Measurements from ENCODE around the gene SLC4A1AP.

GRCh38 chr2:27714851-27715291 lies 51.2 kb downstream of the SLC4A1AP start:
- TF ChIP-seq CTCF (IDR thresholded peaks at IDR 0.05) = no peak
- TF ChIP-seq PHF8 (IDR thresholded peaks at IDR 0.05; ENCODE audit: borderline replicate concordance, low read depth) = no peak
- no peak for TF ChIP-seq NR3C1 (IDR thresholded peaks at IDR 0.05)
- TF ChIP-seq, protein P1, sequence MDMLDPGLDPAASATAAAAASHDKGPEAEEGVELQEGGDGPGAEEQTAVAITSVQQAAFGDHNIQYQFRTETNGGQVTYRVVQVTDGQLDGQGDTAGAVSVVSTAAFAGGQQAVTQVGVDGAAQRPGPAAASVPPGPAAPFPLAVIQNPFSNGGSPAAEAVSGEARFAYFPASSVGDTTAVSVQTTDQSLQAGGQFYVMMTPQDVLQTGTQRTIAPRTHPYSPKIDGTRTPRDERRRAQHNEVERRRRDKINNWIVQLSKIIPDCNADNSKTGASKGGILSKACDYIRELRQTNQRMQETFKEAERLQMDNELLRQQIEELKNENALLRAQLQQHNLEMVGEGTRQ (IDR thresholded peaks at IDR 0.05) = no peak
- TF ChIP-seq CEBPB (IDR thresholded peaks at IDR 0.05) = peak in 1 of 2 experiments; percentile 68; a peak in 2 of 4 replicates
- TF ChIP-seq FOSL2 (IDR thresholded peaks at IDR 0.05) = no peak
- TF ChIP-seq FOSL2 (CRISPR knock-in tag; IDR thresholded peaks at IDR 0.05) = no peak
- no peak for TF ChIP-seq EP300 (IDR thresholded peaks at IDR 0.05)
